CD4-positive, alpha-beta T cell treated with Interleukin-12 subunit alpha and Interleukin-12 subunit beta, for 1 hour (primary cell): ENCODE data around the gene PADI6.
A peak's percentile ranks its signal among the peaks of the same experiment; 100 is the strongest.
"Not testable (repeated sequence)": the region's sequence is repeated elsewhere in the genome, so short reads cannot be mapped to it uniquely, and the experiment has no call there.

ENCODE experiments used
- DNase-seq: peaks from one replicate; pipeline ENCODE4 v3.0.0-alpha.2; 2020

The PADI6 gene

DNA sequence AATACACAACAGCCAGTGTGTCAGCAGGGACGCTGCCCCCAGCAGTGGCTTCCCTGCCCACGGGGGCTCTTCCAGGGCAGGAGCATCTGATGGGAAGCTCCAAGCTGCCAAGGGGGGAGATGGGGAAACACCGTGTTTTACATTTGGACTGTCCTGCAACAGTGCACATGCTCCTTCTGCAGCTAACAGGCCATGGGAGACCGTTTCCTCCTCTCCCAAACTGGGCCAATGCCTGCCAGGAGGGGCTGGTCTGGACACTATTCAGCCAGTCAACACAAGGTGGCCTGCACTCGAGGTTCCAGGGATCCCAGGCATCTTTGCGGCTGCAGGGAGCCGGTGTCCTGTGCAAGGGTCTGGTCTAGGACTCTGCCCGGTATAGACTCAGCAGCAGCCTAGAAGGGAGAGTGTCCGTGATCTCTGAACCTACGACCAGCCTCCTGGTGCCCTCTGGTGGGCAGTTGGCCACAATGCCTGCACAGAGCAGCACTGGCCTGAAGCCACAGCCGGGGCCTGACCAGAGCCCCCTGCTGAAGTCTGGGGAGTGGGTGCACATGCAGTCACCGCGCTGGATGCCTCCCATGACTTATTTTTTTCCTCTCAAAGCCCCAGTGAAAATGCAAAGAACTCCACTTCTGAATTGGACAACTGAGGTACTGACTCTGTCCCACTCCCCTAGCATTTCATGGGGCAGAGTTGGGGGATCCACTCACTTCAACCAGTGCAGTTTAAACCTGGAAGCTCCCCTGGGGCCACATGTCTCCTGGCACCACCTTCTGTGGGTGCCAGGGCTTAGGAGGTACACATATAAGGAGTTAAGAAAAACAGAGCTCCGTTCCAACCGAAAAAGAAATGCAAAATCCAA, 34.1 kb downstream of the PADI6 start:
- DNase-seq, result peak; percentile 25

- DNase-seq, result not testable (repeated sequence)
These were observed 34.9 kb downstream of the PADI6 start for GRCh38 chr1:17406760-17407475.

GRCh38 chr1:17407786-17408514, 36.0 kb downstream of the PADI6 start:
- not testable (repeated sequence) for DNase-seq

- DNase-seq, result no peak
These were observed 37.4 kb downstream of the PADI6 start for GRCh38 chr1:17409391-17409811.

DNA sequence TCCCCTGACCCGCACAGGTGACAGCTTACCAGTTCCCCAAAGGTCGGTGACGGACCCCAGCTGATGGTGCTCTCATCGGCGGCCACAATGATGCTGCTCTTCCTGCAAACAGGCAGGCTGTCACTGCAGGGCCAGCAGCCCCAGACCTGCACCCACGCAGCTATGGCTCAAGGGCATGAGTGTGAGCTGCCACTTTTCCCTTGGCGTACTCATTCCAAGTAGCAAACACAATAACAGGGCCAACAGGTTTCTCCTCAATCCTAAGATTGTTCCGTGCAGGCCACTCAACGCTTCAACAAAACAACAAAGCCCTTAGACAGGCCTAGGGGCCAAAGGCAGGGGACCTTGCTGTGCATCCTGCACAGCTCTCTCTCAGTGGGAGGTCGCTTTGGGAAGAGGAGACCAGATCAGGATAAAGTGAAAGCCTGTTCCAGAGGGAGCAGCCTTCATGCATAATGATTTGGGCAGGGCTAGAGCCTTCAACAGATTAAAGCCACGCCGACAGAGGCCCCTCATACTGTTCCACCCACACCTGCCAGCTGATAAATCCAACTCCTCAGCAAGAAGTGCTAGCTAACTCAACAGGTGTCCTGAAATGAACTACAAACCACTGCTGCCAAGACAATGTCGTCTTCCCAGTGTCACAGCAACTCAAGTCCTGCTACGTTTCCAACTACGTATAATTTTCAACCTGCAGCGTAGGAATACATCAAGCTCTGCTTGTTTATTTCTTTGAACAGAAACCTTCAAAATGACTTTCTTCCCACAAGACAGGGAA, 40.3 kb downstream of the PADI6 start:
- DNase-seq, result no peak

DNA sequence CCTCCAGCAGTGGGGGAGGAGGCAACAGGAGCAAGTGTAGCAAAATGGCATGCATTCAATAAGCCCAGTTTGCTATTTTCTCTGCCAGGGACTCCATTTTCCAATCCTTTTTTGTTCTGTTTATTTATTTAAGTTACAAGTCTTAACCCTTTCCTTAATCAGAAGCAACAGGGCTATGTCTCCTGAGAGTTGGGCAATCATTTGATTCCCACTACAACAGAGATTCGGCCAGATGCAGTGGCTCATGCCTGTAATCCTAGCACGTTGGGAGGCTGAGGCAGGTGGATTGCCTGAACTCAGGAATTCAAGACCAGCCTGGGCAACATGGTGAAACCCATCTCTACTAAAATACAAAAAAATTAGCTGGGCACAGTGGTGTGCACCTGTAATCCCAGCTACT, 42.0 kb downstream of the PADI6 start:
- no peak for DNase-seq

DNA sequence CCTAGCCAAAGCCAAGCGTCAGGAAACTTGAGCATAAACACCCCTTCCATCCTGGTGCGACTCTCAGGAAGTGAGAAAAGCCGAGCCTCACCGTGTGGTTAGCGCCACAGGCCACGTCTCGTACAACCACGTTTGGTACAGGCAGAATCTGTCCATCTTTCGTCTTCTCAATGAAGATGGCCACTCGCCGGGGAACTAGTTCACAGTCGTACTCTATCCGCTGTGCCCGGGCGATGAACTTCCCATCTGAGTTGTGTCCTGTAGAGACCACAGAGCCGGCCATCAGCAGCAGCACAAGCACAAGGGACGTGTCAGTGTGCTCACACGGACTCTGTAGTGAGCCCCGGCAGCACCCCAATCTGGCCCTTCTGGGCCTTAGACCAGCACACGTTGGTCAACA, 44.4 kb downstream of the PADI6 start:
- DNase-seq, result no peak

GRCh38 chr1:17419626-17420328, 47.8 kb downstream of the PADI6 start:
- peak; percentile 70 for DNase-seq

GRCh38 chr1:17420391-17420918, 48.5 kb downstream of the PADI6 start:
- no peak for DNase-seq

GRCh38 chr1:17422461-17422860, 50.5 kb downstream of the PADI6 start:
- no peak for DNase-seq

DNA sequence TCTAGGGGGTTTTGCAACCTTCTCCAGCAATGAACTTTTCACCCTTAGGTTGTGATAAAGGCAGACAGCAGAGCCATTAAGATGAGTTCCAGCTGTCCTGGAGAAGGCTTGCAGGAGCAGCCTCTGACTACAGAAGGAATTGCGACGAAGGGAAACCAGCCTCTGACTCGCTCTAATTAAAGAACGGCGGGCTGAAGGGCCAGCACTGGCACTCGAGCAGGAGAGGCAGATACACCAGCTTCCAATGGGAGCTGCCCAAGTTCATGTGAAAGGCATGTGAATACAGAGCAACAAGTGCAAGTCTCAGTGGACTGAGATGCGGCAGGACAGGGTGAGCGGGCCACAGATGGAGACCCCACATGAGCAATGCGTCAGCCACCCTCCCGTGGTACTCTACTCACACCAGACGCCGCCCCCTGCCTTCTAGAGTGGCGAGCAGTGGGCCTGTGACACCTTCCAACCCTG, 51.8 kb downstream of the PADI6 start:
- DNase-seq, result no peak

DNA sequence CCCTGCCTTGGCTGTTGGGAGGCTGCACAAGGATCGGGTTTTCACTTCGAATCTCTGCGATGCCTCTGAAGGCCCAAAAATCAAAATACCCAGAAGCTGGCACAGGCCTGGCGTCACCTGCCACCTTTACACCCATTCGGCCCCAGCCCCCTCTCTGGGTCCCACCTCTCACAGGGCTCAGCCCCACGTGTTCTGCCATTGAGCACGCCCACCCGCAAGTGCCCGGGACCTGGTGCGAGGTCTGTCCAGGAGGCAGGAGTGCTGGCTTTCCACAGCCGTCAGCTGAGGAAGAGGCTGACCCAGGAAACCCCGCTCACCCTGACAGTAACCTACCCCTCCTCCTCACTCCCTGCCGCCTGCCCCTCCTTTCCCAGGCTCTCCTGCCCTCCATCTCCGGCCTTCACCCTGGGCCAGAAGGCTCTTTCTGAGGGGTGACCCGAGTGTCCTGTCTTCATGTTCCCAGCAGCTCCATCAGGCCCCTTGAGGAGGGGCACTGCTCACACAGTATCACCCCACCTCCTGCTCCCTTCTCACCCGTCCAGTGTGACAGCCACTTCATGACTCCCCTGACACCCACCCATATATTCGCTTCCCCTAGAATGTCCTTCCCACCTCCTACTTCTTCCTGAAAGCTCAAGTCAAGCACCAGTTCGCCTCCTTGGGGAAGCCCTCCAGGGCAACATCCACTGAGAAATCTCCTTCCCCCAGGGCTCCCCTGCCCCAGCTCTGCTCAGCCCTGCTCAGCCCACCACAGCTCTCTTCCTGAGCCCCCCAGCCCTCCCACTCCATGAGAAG, 54.0 kb downstream of the PADI6 start:
- DNase-seq, result no peak

DNA sequence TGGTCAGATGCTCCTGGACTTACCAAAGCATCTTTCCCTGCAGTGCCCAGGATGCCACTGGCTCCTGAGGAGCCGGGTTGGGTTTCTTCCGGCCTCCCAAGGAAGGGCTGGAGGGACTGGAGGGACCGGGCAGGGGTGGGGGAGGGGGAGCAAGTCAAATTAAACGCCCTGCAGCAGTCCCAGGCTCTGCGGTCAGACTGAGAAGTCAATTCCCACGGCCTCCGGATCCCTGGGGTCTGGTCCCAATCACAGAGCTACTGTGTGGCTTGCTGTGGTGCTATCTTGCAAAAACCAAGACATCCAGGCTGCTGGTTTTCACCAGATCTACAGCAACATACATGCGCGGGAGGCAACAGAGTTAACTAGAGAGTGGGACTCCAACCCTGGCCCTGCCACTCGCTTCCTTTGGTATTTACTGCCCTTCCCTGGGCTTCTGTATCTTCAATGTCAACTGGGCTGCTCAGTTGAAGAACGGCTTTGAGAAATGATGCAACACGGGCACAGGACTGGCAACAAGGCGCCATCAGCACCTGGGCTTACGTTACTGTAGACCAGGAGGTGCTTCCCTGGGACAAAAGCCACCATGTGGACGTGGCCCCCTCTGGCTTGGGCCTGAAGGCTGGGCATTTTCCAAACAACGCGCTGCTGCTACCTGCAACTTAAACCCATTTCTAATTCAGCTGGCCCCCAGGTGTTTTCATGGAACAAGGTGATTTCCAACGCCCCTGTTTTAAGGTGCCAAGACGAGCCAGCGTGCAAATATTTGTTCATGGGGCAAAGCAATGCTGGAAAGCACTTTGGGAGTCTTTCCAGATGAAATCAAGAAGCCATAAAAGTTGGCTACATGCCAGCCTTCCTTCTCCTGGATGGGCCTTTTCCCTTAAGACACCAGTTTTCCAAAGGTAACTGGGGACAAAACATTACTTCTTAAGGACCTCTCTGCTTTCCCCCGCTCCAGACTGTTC, 56.0 kb downstream of the PADI6 start:
- no peak for DNase-seq

DNA sequence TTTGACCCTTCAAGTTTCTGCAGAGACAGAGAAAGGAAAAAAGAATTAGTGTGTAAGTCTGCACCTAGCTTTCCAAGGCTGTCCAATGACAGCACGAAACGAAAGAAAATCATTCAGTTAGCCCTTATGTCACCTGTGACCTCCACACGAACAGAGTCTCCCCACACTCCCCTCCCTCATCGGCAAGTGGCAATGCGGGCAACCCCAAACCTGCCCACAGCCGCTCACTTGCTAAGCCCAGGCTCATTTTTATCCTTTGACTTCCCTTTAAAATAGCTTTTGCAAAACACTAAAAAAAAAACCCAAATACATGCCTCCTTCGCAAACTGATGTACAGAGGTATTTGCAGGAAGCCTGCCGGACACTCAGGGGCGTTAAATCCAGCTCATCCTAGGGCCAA, 57.2 kb downstream of the PADI6 start:
- no peak for DNase-seq

GRCh38 chr1:17432412-17432811, 60.4 kb downstream of the PADI6 start:
- no peak for DNase-seq

- no peak for DNase-seq
These were observed 61.3 kb downstream of the PADI6 start for GRCh38 chr1:17433261-17433660.

- no peak for DNase-seq
These were observed 62.0 kb downstream of the PADI6 start for GRCh38 chr1:17434016-17434415.

DNA sequence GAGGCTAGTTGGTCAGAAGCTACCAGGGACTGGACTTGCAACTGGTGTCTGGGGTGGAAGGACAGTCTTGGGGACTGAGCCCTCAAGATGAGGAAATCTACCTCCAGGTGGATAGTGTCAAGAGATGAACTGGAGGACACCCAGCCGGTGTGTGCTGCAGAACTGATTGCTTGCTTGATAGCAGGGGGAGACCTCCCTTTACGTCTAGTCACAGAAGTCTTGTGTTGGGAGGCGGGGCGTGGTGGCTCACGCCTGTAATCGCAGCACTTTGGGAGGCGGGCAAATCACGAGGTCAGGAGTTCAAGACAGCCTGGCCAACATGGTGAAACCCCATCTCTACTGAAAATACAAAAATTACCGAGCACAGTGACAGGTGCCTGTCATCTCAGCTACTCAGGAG, 62.6 kb downstream of the PADI6 start:
- DNase-seq, result no peak

GRCh38 chr1:17436380-17437174, 64.6 kb downstream of the PADI6 start:
- DNase-seq, result no peak
